GM23338 (cell line): ENCODE measurements around the gene NDC1. TPM values are rescaled to one million over a fixed set of nuclear protein-coding genes. Genes with fewer than 3 reads are reported as not detected.
"Not testable (repeated sequence)": the region's sequence is repeated elsewhere in the genome, so short reads cannot be mapped to it uniquely, and the experiment has no call there.

Source experiments
- ATAC-seq: fragments of 200-7000 bp; cut with Tn5 transposase; 3 replicates; pipeline ENCODE4 v1.9.1; 2020
- DNase-seq: peaks from one replicate; pipeline ENCODE4 v3.0.0-alpha.2; 2015; ENCODE audit warnings: low spot score
- H2AFZ ChIP-seq: fragments of 200-600 bp; sonication (generic); 2 replicates; pipeline ENCODE4 v1.8.0; 2016; ENCODE audit warnings: antibody characterized with exemption, mild to moderate bottlenecking, moderate library complexity
- H3F3A ChIP-seq: fragments of 200-600 bp; sonication (generic); replicated peaks from 2 replicates; pipeline ENCODE4 v1.8.0; 2017; ENCODE audit warnings: antibody characterized with exemption, mixed run types, low read depth
- H3K27ac ChIP-seq: fragments of 200-600 bp; sonication (generic); 2 replicates; pipeline ENCODE4 v1.6.1; 2016; ENCODE audit warnings: low read depth
- H3K27me3 ChIP-seq: fragments of 200-600 bp; sonication (generic); 2 replicates; pipeline ENCODE4 v1.8.0; 2016; ENCODE audit warnings: mild to moderate bottlenecking, mixed run types, moderate library complexity; ENCODE audit not compliant: insufficient read depth
- H3K36me3 ChIP-seq: fragments of 200-600 bp; sonication (generic); 2 replicates; pipeline ENCODE4 v1.8.0; 2016; ENCODE audit warnings: mild to moderate bottlenecking; ENCODE audit not compliant: insufficient read depth
- H3K4me1 ChIP-seq: fragments of 200-600 bp; sonication (generic); 2 replicates; pipeline ENCODE4 v1.8.0; 2016; ENCODE audit warnings: mild to moderate bottlenecking, moderate library complexity; ENCODE audit not compliant: insufficient read depth
- H3K4me2 ChIP-seq: fragments of 200-600 bp; sonication (generic); 2 replicates; pipeline ENCODE4 v1.7.1; 2017; ENCODE audit warnings: mixed run types
- H3K4me3 ChIP-seq: fragments of 200-600 bp; sonication (generic); 2 replicates; pipeline ENCODE4 v1.6.1; 2016; ENCODE audit warnings: mixed run types
- H3K79me2 ChIP-seq: fragments of 200-600 bp; sonication (generic); replicated peaks from 2 replicates; pipeline ENCODE4 v1.8.0; 2017; ENCODE audit warnings: mild to moderate bottlenecking; ENCODE audit not compliant: insufficient read depth
- H3K9me2 ChIP-seq: fragments of 200-600 bp; sonication (generic); 2 replicates; pipeline ENCODE4 v1.8.0; 2017; ENCODE audit not compliant: insufficient read depth
- H4K20me1 ChIP-seq: fragments of 200-600 bp; sonication (generic); replicated peaks from 2 replicates; pipeline ENCODE4 v1.8.0; 2017; ENCODE audit warnings: mild to moderate bottlenecking; ENCODE audit not compliant: insufficient read depth
- H3K27ac Mint-ChIP-seq: 2 replicates; pipeline ENCODE4 v1.8.0; 2020; ENCODE audit warnings: inconsistent platforms, mild to moderate bottlenecking, moderate library complexity, mixed read lengths
- H3K27me3 Mint-ChIP-seq: 3 replicates; pipeline ENCODE4 v1.8.0; 2022; ENCODE audit warnings: low read depth, mild to moderate bottlenecking, moderate library complexity, mixed read lengths, inconsistent platforms; ENCODE audit not compliant: insufficient read depth, poor library complexity
- H3K36me3 Mint-ChIP-seq: 3 replicates; pipeline ENCODE4 v1.8.0; 2021; ENCODE audit warnings: low read depth, mild to moderate bottlenecking, inconsistent platforms, moderate library complexity, mixed read lengths
- H3K4me1 Mint-ChIP-seq: 3 replicates; pipeline ENCODE4 v1.8.0; 2020; ENCODE audit warnings: mild to moderate bottlenecking, inconsistent platforms, mixed read lengths
- H3K4me3 Mint-ChIP-seq: 3 replicates; pipeline ENCODE4 v1.8.0; 2021; ENCODE audit warnings: moderate library complexity, mild to moderate bottlenecking, inconsistent platforms, mixed read lengths
- H3K9me3 Mint-ChIP-seq: 3 replicates; pipeline ENCODE4 v1.8.0; 2020; ENCODE audit warnings: moderate library complexity, mild to moderate bottlenecking, inconsistent platforms, mixed read lengths
- CREB1 ChIP-seq: fragments of 250-450 bp; sonication (Bioruptor Pico); IDR thresholded peaks from 2 replicates; pipeline ENCODE4 v1.5.0; 2020; ENCODE audit warnings: low read depth, mild to moderate bottlenecking, moderate library complexity
- EZH2 ChIP-seq: fragments of 200-600 bp; sonication (generic); IDR thresholded peaks from one replicate; pipeline ENCODE4 v1.8.0; 2017; ENCODE audit warnings: antibody characterized with exemption, mild to moderate bottlenecking, low read depth; ENCODE audit not compliant: unreplicated experiment
- NANOG ChIP-seq: IDR thresholded peaks from 2 replicates; pipeline ENCODE4 v1.6.1; 2016; ENCODE audit warnings: antibody characterized with exemption, borderline replicate concordance
- POLR2AphosphoS5 ChIP-seq: IDR thresholded peaks from 2 replicates; pipeline ENCODE4 v1.6.1; 2016; ENCODE audit warnings: antibody characterized with exemption, low read depth
- ZNF114 ChIP-seq: fragments of 250-450 bp; sonication (Bioruptor Pico); IDR thresholded peaks from 2 replicates; pipeline ENCODE4 v1.5.0; 2020; ENCODE audit warnings: mild to moderate bottlenecking, moderate library complexity
- ZNF331 ChIP-seq: fragments of 250-450 bp; sonication (Bioruptor Pico); IDR thresholded peaks from 2 replicates; pipeline ENCODE4 v1.5.0; 2020; ENCODE audit warnings: low read depth, mild to moderate bottlenecking, moderate library complexity
- long read RNA-seq: library from polyadenylated mRNA; unstranded; transcript quantifications from one replicate; pipeline ENCODE4 v2.0.0, GENCODE V29; 2020; ENCODE audit not compliant: unreplicated experiment
- polyA plus RNA-seq: library from polyadenylated mRNA; unstranded; fragments of >200 nt; fragmentation: Nextera tagmentation; extraction: Ambion mirVana; gene quantifications from 2 replicates; pipeline ENCODE4 v1.2.1, GENCODE V29; 2016
- total RNA-seq: library from RNA; depleted of rRNA; stranded (reverse); fragments of >200 nt; shearing (Covaris generic); gene quantifications from 2 replicates; pipeline ENCODE4 v1.2.3, GENCODE V29; 2014; rRNA removed
- TF ChIP-seq, protein P1 (sequence below), 2 experiments: fragments of 200-600 bp in 1 of 2; sonication (generic) in 1 of 2; conservative IDR thresholded peaks; 2 replicates each; pipeline versions ENCODE4 v1.5.1 to v1.6.1; 2016 to 2017; ENCODE audit warnings: antibody characterized with exemption in 2 of 2, low read depth in 2 of 2, mild to moderate bottlenecking in 2 of 2, moderate library complexity in 1 of 2
- TF ChIP-seq, protein P2 (sequence below): IDR thresholded peaks from 2 replicates; pipeline ENCODE4 v1.6.1; 2016; ENCODE audit warnings: antibody characterized with exemption
- TF ChIP-seq, protein P3 (sequence below): fragments of 250-450 bp; sonication (Bioruptor Pico); IDR thresholded peaks from 2 replicates; pipeline ENCODE4 v1.5.0; 2020; ENCODE audit warnings: mild to moderate bottlenecking, moderate library complexity

The NDC1 gene, protein sequence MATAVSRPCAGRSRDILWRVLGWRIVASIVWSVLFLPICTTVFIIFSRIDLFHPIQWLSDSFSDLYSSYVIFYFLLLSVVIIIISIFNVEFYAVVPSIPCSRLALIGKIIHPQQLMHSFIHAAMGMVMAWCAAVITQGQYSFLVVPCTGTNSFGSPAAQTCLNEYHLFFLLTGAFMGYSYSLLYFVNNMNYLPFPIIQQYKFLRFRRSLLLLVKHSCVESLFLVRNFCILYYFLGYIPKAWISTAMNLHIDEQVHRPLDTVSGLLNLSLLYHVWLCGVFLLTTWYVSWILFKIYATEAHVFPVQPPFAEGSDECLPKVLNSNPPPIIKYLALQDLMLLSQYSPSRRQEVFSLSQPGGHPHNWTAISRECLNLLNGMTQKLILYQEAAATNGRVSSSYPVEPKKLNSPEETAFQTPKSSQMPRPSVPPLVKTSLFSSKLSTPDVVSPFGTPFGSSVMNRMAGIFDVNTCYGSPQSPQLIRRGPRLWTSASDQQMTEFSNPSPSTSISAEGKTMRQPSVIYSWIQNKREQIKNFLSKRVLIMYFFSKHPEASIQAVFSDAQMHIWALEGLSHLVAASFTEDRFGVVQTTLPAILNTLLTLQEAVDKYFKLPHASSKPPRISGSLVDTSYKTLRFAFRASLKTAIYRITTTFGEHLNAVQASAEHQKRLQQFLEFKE
- 92.5 and 100 TPM in 2 replicates for total RNA-seq
- polyA plus RNA-seq: 19.8 and 20.1 TPM in 2 replicates
- long read RNA-seq, full-length matches to known transcripts: 3 of 9 reads
- long read RNA-seq, partial matches to known transcripts: 5 of 9 reads
- long read RNA-seq, other reads (novel, unspliced or antisense): 1 of 9 reads

DNA sequence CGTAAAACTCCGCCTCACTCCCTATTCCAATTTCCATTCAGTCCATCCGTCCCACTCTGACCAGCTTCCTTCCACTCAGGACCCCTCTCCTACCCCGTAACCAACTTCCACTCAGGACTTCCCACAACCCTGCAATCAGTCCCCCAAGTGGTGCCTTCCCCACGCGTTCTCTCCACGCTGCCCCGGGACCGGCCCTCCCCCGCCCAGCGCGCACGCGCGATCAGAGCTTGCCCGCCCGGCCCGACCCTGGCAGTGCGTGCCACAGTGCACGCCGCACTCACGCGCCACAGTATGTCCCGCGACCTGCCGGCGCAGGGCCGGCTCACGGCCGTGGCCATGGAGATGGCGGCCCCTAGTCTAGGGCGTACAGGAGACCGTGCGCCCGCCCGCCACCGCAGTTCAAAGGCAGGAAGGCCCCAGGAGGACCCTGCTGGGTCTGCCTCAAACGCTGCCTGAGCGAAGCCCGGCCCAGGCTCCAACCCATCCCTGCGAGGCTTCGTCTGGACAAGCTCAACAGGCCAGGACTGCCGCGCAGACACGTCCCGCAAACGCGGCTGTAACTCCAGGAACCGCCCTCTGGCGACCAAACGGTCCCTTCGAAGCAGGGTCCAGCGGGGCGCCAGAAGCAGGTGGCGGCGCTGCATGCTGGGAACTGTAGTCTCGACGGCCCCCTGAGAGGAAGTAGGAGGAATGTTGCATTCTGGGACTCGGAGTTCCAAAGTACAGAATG, at the start of gene NDC1:
Gene NDC1 (minus strand): TSS at position 373 of the 730 bp plus-strand sequence. CDS start 35 bp downstream, at position 338.
- Histone ChIP-seq H4K20me1 (peaks cover 18% of the 10 kb centered on the region; the same call in 1 of the 2 replicates), H3K4me2 (peak within 1 kb of the TSS; percentile 93), H3K9me2 (no peaks in the 10 kb centered on the region), H3K4me1 (0 out of 2 replicates have a peak, but pooled peaks cover 6% of the 10 kb centered on the region), H3F3A (no peaks in the 10 kb centered on the region), H2AFZ (peak within 1 kb of the TSS; percentile 89), H3K79me2 (peaks cover 49% of the 10 kb centered on the region), H3K4me3 (peak within 1 kb of the TSS; percentile 90), H3K36me3 (no peaks in the 10 kb centered on the region), H3K27ac (peak within 1 kb of the TSS; percentile 91), H3K27me3 (no peaks in the 10 kb centered on the region)
- peaks cover 18% of the 10 kb centered on the region for H3K9me3 Mint-ChIP-seq
- H3K4me3 Mint-ChIP-seq: peak within 1 kb of the TSS; percentile 96
- H3K4me1 Mint-ChIP-seq: peaks cover 9% of the 10 kb centered on the region
- H3K27me3 Mint-ChIP-seq: no peaks in the 10 kb centered on the region
- peak within 1 kb of the TSS; percentile 98 for H3K27ac Mint-ChIP-seq
- TF ChIP-seq EZH2: no peak
- TF ChIP-seq, protein P1, sequence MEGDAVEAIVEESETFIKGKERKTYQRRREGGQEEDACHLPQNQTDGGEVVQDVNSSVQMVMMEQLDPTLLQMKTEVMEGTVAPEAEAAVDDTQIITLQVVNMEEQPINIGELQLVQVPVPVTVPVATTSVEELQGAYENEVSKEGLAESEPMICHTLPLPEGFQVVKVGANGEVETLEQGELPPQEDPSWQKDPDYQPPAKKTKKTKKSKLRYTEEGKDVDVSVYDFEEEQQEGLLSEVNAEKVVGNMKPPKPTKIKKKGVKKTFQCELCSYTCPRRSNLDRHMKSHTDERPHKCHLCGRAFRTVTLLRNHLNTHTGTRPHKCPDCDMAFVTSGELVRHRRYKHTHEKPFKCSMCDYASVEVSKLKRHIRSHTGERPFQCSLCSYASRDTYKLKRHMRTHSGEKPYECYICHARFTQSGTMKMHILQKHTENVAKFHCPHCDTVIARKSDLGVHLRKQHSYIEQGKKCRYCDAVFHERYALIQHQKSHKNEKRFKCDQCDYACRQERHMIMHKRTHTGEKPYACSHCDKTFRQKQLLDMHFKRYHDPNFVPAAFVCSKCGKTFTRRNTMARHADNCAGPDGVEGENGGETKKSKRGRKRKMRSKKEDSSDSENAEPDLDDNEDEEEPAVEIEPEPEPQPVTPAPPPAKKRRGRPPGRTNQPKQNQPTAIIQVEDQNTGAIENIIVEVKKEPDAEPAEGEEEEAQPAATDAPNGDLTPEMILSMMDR (conservative IDR thresholded peaks at IDR 0.05; ENCODE audit: low read depth in 2 of 2): peak in 1 of 2 experiments; percentile 27; a peak in 1 of 4 replicates
- 0 out of 2 replicates have a peak, but pooled peaks have one; percentile 6 for TF ChIP-seq NANOG
- TF ChIP-seq ZNF114 (CRISPR knock-in tag): 0 out of 2 replicates have a peak, but pooled peaks have one; percentile 82
- TF ChIP-seq, protein P2, sequence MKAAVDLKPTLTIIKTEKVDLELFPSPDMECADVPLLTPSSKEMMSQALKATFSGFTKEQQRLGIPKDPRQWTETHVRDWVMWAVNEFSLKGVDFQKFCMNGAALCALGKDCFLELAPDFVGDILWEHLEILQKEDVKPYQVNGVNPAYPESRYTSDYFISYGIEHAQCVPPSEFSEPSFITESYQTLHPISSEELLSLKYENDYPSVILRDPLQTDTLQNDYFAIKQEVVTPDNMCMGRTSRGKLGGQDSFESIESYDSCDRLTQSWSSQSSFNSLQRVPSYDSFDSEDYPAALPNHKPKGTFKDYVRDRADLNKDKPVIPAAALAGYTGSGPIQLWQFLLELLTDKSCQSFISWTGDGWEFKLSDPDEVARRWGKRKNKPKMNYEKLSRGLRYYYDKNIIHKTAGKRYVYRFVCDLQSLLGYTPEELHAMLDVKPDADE: peak; percentile 100
- TF ChIP-seq POLR2AphosphoS5: peak; percentile 89
- TF ChIP-seq, protein P3, sequence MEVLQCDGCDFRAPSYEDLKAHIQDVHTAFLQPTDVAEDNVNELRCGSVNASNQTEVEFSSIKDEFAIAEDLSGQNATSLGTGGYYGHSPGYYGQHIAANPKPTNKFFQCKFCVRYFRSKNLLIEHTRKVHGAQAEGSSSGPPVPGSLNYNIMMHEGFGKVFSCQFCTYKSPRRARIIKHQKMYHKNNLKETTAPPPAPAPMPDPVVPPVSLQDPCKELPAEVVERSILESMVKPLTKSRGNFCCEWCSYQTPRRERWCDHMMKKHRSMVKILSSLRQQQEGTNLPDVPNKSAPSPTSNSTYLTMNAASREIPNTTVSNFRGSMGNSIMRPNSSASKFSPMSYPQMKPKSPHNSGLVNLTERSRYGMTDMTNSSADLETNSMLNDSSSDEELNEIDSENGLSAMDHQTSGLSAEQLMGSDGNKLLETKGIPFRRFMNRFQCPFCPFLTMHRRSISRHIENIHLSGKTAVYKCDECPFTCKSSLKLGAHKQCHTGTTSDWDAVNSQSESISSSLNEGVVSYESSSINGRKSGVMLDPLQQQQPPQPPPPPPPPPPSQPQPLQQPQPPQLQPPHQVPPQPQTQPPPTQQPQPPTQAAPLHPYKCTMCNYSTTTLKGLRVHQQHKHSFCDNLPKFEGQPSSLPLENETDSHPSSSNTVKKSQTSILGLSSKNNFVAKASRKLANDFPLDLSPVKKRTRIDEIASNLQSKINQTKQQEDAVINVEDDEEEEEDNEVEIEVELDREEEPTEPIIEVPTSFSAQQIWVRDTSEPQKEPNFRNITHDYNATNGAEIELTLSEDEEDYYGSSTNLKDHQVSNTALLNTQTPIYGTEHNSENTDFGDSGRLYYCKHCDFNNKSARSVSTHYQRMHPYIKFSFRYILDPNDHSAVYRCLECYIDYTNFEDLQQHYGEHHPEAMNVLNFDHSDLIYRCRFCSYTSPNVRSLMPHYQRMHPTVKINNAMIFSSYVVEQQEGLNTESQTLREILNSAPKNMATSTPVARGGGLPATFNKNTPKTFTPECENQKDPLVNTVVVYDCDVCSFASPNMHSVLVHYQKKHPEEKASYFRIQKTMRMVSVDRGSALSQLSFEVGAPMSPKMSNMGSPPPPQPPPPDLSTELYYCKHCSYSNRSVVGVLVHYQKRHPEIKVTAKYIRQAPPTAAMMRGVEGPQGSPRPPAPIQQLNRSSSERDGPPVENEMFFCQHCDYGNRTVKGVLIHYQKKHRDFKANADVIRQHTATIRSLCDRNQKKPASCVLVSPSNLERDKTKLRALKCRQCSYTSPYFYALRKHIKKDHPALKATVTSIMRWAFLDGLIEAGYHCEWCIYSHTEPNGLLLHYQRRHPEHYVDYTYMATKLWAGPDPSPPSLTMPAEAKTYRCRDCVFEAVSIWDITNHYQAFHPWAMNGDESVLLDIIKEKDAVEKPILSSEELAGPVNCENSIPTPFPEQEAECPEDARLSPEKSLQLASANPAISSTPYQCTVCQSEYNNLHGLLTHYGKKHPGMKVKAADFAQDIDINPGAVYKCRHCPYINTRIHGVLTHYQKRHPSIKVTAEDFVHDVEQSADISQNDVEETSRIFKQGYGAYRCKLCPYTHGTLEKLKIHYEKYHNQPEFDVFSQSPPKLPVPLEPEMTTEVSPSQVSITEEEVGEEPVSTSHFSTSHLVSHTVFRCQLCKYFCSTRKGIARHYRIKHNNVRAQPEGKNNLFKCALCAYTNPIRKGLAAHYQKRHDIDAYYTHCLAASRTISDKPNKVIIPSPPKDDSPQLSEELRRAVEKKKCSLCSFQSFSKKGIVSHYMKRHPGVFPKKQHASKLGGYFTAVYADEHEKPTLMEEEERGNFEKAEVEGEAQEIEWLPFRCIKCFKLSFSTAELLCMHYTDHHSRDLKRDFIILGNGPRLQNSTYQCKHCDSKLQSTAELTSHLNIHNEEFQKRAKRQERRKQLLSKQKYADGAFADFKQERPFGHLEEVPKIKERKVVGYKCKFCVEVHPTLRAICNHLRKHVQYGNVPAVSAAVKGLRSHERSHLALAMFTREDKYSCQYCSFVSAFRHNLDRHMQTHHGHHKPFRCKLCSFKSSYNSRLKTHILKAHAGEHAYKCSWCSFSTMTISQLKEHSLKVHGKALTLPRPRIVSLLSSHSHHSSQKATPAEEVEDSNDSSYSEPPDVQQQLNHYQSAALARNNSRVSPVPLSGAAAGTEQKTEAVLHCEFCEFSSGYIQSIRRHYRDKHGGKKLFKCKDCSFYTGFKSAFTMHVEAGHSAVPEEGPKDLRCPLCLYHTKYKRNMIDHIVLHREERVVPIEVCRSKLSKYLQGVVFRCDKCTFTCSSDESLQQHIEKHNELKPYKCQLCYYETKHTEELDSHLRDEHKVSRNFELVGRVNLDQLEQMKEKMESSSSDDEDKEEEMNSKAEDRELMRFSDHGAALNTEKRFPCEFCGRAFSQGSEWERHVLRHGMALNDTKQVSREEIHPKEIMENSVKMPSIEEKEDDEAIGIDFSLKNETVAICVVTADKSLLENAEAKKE (CRISPR knock-in tag): no peak
- TF ChIP-seq ZNF331 (CRISPR knock-in tag): 0 out of 2 replicates have a peak, but pooled peaks have one; percentile 19
- TF ChIP-seq CREB1 (CRISPR knock-in tag): peak; percentile 69; the same call in 1 of the 2 replicates
- H3K36me3 Mint-ChIP-seq: peaks cover 19% of the 10 kb centered on the region
- DNase-seq: peak; percentile 99
- peak; percentile 97 for ATAC-seq

DNA sequence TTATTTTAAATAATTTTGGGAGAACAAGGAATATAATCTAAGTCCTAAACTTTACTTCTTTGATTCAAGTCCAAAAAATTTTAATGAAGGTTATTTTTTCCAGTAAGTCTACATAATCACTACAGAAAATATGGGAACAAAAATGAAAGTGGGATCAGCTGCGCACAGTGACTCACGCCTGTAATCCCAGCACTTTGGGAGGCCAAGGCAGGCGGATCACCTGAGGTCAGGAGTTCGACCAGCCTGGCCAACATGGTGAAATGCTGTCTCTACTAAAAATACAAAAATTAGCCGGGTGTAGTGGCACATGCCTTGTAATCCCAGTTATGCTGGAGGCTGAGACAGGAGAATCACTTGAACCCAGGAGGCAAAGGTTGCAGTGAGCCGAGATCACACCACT, 45.5 kb upstream of the NDC1 start:
- H3K4me2 ChIP-seq, H3K4me1 Mint-ChIP-seq, H3F3A ChIP-seq, H3K4me1 ChIP-seq, H3K27ac Mint-ChIP-seq, H3K79me2 ChIP-seq, H3K4me3 ChIP-seq, ATAC-seq, DNase-seq, H3K9me2 ChIP-seq, H3K27me3 Mint-ChIP-seq, H3K9me3 Mint-ChIP-seq, H4K20me1 ChIP-seq, H2AFZ ChIP-seq, H3K36me3 ChIP-seq, H3K4me3 Mint-ChIP-seq, H3K27me3 ChIP-seq, H3K27ac ChIP-seq: not testable (repeated sequence)
- peaks cover 24% of the 10 kb centered on the region for H3K36me3 Mint-ChIP-seq
